ENCODE measurements around the gene PDGFB. TPM values are rescaled to one million over a fixed set of nuclear protein-coding genes. Genes with fewer than 3 reads are reported as not detected.

Gene PDGFB
- total RNA-seq, 1 donor from 2014 or later = 29.8 TPM

- no peak overlapping the region for H3K27ac ChIP-seq
- peak; percentile 69 for ATAC-seq
Measured at GRCh38 chr22:39239561-39240423, 5.0 kb downstream of the PDGFB start.

GRCh38 chr22:39238966-39239505, 5.7 kb downstream of the PDGFB start:
- no peak for TF ChIP-seq CTCF (IDR thresholded peaks at IDR 0.05)
- no peak for ATAC-seq
- DNase-seq = no peak
- intact Hi-C loops (cut with DNase I) = loop anchor here (5.0 kb wide), 1 partner anchor 73 kb away; no protein-coding TSS in a partner anchor
- no peak overlapping the region for H3K27ac ChIP-seq
- H3K4me1 ChIP-seq = peaks cover 71% of the 10 kb centered on the region
- H3K9me3 ChIP-seq = no peaks in the 10 kb centered on the region
- no peaks in the 10 kb centered on the region for H3K27me3 ChIP-seq
- H3K4me3 ChIP-seq = no peak overlapping the region
- no peaks in the 10 kb centered on the region for H3K36me3 ChIP-seq

More at GRCh38 chr22:39239561-39240423, 5.0 kb downstream of the PDGFB start:
- no peak for TF ChIP-seq CTCF (IDR thresholded peaks at IDR 0.05)
- Histone ChIP-seq H3K27me3 (peaks cover 1% of the 10 kb centered on the region), H3K9me3 (no peaks in the 10 kb centered on the region), H3K4me3 (no peak overlapping the region), H3K36me3 (no peaks in the 10 kb centered on the region), H3K4me1 (peaks cover 69% of the 10 kb centered on the region)
- DNase-seq = peak; percentile 93
- intact Hi-C loops (cut with DNase I) = loop anchor here (5.0 kb wide), 1 partner anchor 73 kb away; no protein-coding TSS in a partner anchor

GRCh38 chr22:39238561-39238960, 6.2 kb downstream of the PDGFB start:
- Histone ChIP-seq H3K27ac (no peak overlapping the region), H3K4me3 (no peak overlapping the region), H3K9me3 (no peaks in the 10 kb centered on the region), H3K27me3 (no peaks in the 10 kb centered on the region), H3K36me3 (no peaks in the 10 kb centered on the region), H3K4me1 (peaks cover 71% of the 10 kb centered on the region)
- intact Hi-C loops (cut with DNase I) = loop anchor here (5.0 kb wide), 1 partner anchor 74 kb away; no protein-coding TSS in a partner anchor
- DNase-seq (no peak), ATAC-seq (no peak)
- TF ChIP-seq CTCF (IDR thresholded peaks at IDR 0.05) = no peak

- DNase-seq (no peak), ATAC-seq (no peak)
- no peak for TF ChIP-seq CTCF (IDR thresholded peaks at IDR 0.05)
- H3K27ac ChIP-seq = no peak overlapping the region
- no peaks in the 10 kb centered on the region for H3K27me3 ChIP-seq
- no peak overlapping the region for H3K4me3 ChIP-seq
- H3K9me3 ChIP-seq = no peaks in the 10 kb centered on the region
- no peaks in the 10 kb centered on the region for H3K36me3 ChIP-seq
- peaks cover 71% of the 10 kb centered on the region for H3K4me1 ChIP-seq
- intact Hi-C loops (cut with DNase I) = loop anchor here (5.0 kb wide), 1 partner anchor 74 kb away; no protein-coding TSS in a partner anchor
Measured at GRCh38 chr22:39238101-39238466, 6.7 kb downstream of the PDGFB start.

- ATAC-seq (peak; percentile 31), DNase-seq (no peak)
- peaks cover 66% of the 10 kb centered on the region for H3K4me1 ChIP-seq
- H3K36me3 ChIP-seq = no peaks in the 10 kb centered on the region
- no peaks in the 10 kb centered on the region for H3K9me3 ChIP-seq
- no peaks in the 10 kb centered on the region for H3K27me3 ChIP-seq
- H3K4me3 ChIP-seq = no peak overlapping the region
- peak overlapping the region; percentile 26 for H3K27ac ChIP-seq
- intact Hi-C loops (cut with DNase I) = loop anchor here (5.0 kb wide), 1 partner anchor 75 kb away; no protein-coding TSS in a partner anchor
- no peak for TF ChIP-seq CTCF (IDR thresholded peaks at IDR 0.05)
Measured at GRCh38 chr22:39237318-39238100, 7.3 kb downstream of the PDGFB start.

Data from upper lobe of right lung (tissue), 1 donor.